Measurements from ENCODE around the gene OR10J4.

The OR10J4 gene

GRCh38 chr1:159431904-159432303 lies at the start of gene OR10J4:
Gene OR10J4 (plus strand): TSS chr1:159432204.
- DNase-seq (ENCODE audit: extremely low read depth, low read depth), result no peak
- no peak for TF ChIP-seq CTCF (IDR thresholded peaks at IDR 0.05; ENCODE audit: low read depth, low read length, missing control alignments)
- no peak within 1 kb of the TSS for H3K4me3 ChIP-seq (replicated peaks; ENCODE audit: low read depth, low read length)

- no peak for DNase-seq (ENCODE audit: extremely low read depth, low read depth)
- H3K4me3 ChIP-seq (replicated peaks; ENCODE audit: low read depth, low read length), result no peak overlapping the region
- no peak for TF ChIP-seq CTCF (IDR thresholded peaks at IDR 0.05; ENCODE audit: low read depth, low read length, missing control alignments)
These were observed 25.2 kb upstream of the OR10J4 start for GRCh38 chr1:159406821-159407220.

- no peak for DNase-seq (ENCODE audit: extremely low read depth, low read depth)
- H3K4me3 ChIP-seq (replicated peaks; ENCODE audit: low read depth, low read length), result no peak overlapping the region
- no peak for TF ChIP-seq CTCF (IDR thresholded peaks at IDR 0.05; ENCODE audit: low read depth, low read length, missing control alignments)
These were observed 23.1 kb upstream of the OR10J4 start for GRCh38 chr1:159408862-159409400.

GRCh38 chr1:159421821-159422220 lies 10.2 kb upstream of the OR10J4 start:
- TF ChIP-seq CTCF (IDR thresholded peaks at IDR 0.05; ENCODE audit: low read depth, low read length, missing control alignments), result no peak
- H3K4me3 ChIP-seq (replicated peaks; ENCODE audit: low read depth, low read length), result no peak overlapping the region
- DNase-seq (ENCODE audit: extremely low read depth, low read depth), result no peak

- TF ChIP-seq CTCF (IDR thresholded peaks at IDR 0.05; ENCODE audit: low read depth, low read length, missing control alignments), result no peak
- DNase-seq (ENCODE audit: extremely low read depth, low read depth), result no peak
- H3K4me3 ChIP-seq (replicated peaks; ENCODE audit: low read depth, low read length), result no peak overlapping the region
These were observed 3.5 kb upstream of the OR10J4 start for GRCh38 chr1:159428536-159428935.

GRCh38 chr1:159429074-159429861 lies 2.7 kb upstream of the OR10J4 start:
- TF ChIP-seq CTCF (IDR thresholded peaks at IDR 0.05; ENCODE audit: low read depth, low read length, missing control alignments), result no peak
- DNase-seq (ENCODE audit: extremely low read depth, low read depth), result no peak
- no peak overlapping the region for H3K4me3 ChIP-seq (replicated peaks; ENCODE audit: low read depth, low read length)
